Liver (tissue), 9 donors: ENCODE data around the gene AATK. TPM values are rescaled to one million over a fixed set of nuclear protein-coding genes. Genes with fewer than 3 reads are reported as not detected.

Source experiments
- DNase-seq: peaks from one replicate; pipeline ENCODE4 v3.0.0-alpha.2; 2017; ENCODE audit warnings: low spot score
- H3K27ac ChIP-seq, 2 donors: one replicate each; pipeline ENCODE4 v1.7.0; 2013; ENCODE audit warnings: inconsistent platforms in 2 of 2, low read length in 2 of 2, control low read depth in 1 of 2, low read depth in 1 of 2, mild to moderate bottlenecking in 1 of 2
- H3K27me3 ChIP-seq, 4 donors: one replicate each; pipeline versions ENCODE4 v1.6.1 to v1.7.0; 2013; ENCODE audit warnings: low read length in 3 of 4, inconsistent platforms in 1 of 4, mild to moderate bottlenecking in 1 of 4, moderate library complexity in 1 of 4; ENCODE audit not compliant: control insufficient read depth in 4 of 4, insufficient read depth in 4 of 4
- H3K36me3 ChIP-seq, 4 donors: one replicate each; pipeline versions ENCODE4 v1.6.1 to v1.7.0; 2013; ENCODE audit warnings: low read length in 3 of 4, mild to moderate bottlenecking in 3 of 4, low read depth in 1 of 4, moderate library complexity in 1 of 4; ENCODE audit not compliant: control insufficient read depth in 4 of 4, insufficient read depth in 3 of 4
- H3K4me1 ChIP-seq, 4 donors: one replicate each; pipeline versions ENCODE4 v1.6.1 to v1.7.0; 2013; ENCODE audit warnings: low read length in 3 of 4, mild to moderate bottlenecking in 3 of 4, moderate library complexity in 1 of 4; ENCODE audit not compliant: control insufficient read depth in 4 of 4, insufficient read depth in 4 of 4
- H3K4me3 ChIP-seq, 3 donors: one replicate each; pipeline versions ENCODE4 v1.6.1 to v1.7.0; 2013; ENCODE audit warnings: low read length in 3 of 3, control low read depth in 1 of 3, low read depth in 1 of 3, mild to moderate bottlenecking in 1 of 3
- H3K9ac ChIP-seq, 2 donors: one replicate each; pipeline ENCODE4 v1.7.0; 2013; ENCODE audit warnings: low read length in 2 of 2, mild to moderate bottlenecking in 2 of 2, moderate library complexity in 2 of 2, control low read depth in 1 of 2, low read depth in 1 of 2
- H3K9me3 ChIP-seq, 4 donors: one replicate each; pipeline versions ENCODE4 v1.6.1 to v1.7.0; 2013; ENCODE audit warnings: low read length in 3 of 4; ENCODE audit not compliant: control insufficient read depth in 4 of 4
- FOXA1 ChIP-seq: IDR thresholded peaks from 2 replicates; pipeline ENCODE4 v1.6.1; 2016; ENCODE audit warnings: antibody characterized with exemption
- FOXA2 ChIP-seq: IDR thresholded peaks from 2 replicates; pipeline ENCODE4 v1.6.1; 2016; ENCODE audit warnings: antibody characterized with exemption
- GABPA ChIP-seq, 2 donors: IDR thresholded peaks in 1 of 2; conservative IDR thresholded peaks in 1 of 2; 2 replicates each; pipeline ENCODE4 v1.6.1; 2016; ENCODE audit warnings: antibody characterized with exemption in 2 of 2, mild to moderate bottlenecking in 1 of 2, moderate library complexity in 1 of 2
- HNF4A ChIP-seq, 2 donors: conservative IDR thresholded peaks; 2 replicates each; pipeline ENCODE4 v1.6.1; 2016; ENCODE audit warnings: antibody characterized with exemption in 2 of 2, mild to moderate bottlenecking in 2 of 2
- HNF4G ChIP-seq: IDR thresholded peaks from 2 replicates; pipeline ENCODE4 v1.6.1; 2016; ENCODE audit warnings: antibody characterized with exemption
- MAX ChIP-seq: IDR thresholded peaks from 2 replicates; pipeline ENCODE4 v1.6.1; 2016; ENCODE audit warnings: antibody characterized with exemption
- NR2F2 ChIP-seq: IDR thresholded peaks from 2 replicates; pipeline ENCODE4 v1.6.1; 2016; ENCODE audit warnings: antibody characterized with exemption
- RAD21 ChIP-seq, 2 donors: IDR thresholded peaks; 2 replicates each; pipeline ENCODE4 v1.6.1; 2016; ENCODE audit warnings: antibody characterized with exemption in 2 of 2, mild to moderate bottlenecking in 2 of 2
- REST ChIP-seq: IDR thresholded peaks from 2 replicates; pipeline ENCODE4 v1.6.1; 2016; ENCODE audit warnings: antibody characterized with exemption, mild to moderate bottlenecking
- RXRA ChIP-seq, 2 donors: IDR thresholded peaks; 2 replicates each; pipeline ENCODE4 v1.6.1; 2017 to 2018; ENCODE audit warnings: antibody characterized with exemption in 2 of 2, mild to moderate bottlenecking in 1 of 2
- SP1 ChIP-seq: IDR thresholded peaks from 2 replicates; pipeline ENCODE4 v1.6.1; 2018; ENCODE audit warnings: antibody characterized with exemption, mild to moderate bottlenecking
- TAF1 ChIP-seq: conservative IDR thresholded peaks from 2 replicates; pipeline ENCODE4 v1.6.1; 2016; ENCODE audit warnings: antibody characterized with exemption, mild to moderate bottlenecking
- YY1 ChIP-seq: IDR thresholded peaks from 2 replicates; pipeline ENCODE4 v1.6.1; 2016; ENCODE audit warnings: antibody characterized with exemption, mild to moderate bottlenecking
- WGBS: extraction: QIAGEN DNeasy Blood & Tissue Kit; methylation state at CpG from one replicate; pipeline ENCODE4 v1.1.7; 2013; 5-methylcytosine and 5-hydroxymethylcytosine counted together
- polyA plus RNA-seq, 2 donors: library from polyadenylated mRNA; stranded (reverse) in 1 of 2; unstranded in 1 of 2; fragments of 200-250 nt in 1 of 2; fragments of >200 nt in 1 of 2; fragmentation: Nextera tagmentation in 1 of 2; extraction: Ambion mirVana in 1 of 2; gene quantifications; one replicate each; pipeline versions ENCODE4 v1.2.1 to v1.2.3, GENCODE V29; 2013 to 2015
- total RNA-seq, 2 donors: library from RNA; depleted of rRNA; stranded (reverse); fragments of >200 nt; gene quantifications; one replicate each; pipeline ENCODE4 v1.2.3, GENCODE V29; 2014
- TF ChIP-seq, protein P1 (sequence below): IDR thresholded peaks from 2 replicates; pipeline ENCODE4 v1.6.1; 2016; ENCODE audit warnings: antibody characterized with exemption
- TF ChIP-seq, protein P2 (sequence below): IDR thresholded peaks from 2 replicates; pipeline ENCODE4 v1.6.1; 2016; ENCODE audit warnings: antibody characterized with exemption
- donor health status: healthy.
- donor health status: healthy.
- donor health status: healthy.
- donor health status: healthy.
- donor health status: healthy.

The AATK gene
- total and polyA plus RNA-seq, 4 donors, result 0.24 to 2.3 (median 0.62) TPM

DNA sequence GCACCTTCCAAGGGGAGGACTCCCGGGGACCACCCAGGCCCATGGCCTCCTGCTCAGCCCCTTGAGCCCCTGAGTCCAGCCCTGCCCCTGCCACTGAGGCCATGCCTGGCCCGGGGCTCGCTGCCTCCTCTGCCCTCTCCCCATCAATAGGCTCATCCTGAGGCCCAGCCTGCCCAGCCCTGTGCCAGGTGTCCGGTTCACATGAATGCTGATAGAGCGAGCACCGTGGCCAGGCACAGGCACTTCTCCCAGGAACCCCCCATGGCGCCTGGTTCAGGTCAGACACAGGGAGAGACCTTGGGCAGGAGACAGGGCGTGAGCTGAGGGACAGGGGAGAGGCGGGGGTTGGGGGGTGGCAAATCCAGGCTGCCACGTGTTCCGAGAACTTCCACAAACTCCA is 3.5 kb downstream of the AATK start:
- H3K9ac ChIP-seq, result no peak overlapping the region
- 90% methylated on average over 11 of the region's 11 CpGs for WGBS
- DNase-seq, result no peak
- TF ChIP-seq TAF1 (no peak), GABPA (IDR thresholded peaks at IDR 0.05 in 1 of 2, conservative IDR thresholded peaks at IDR 0.05 in 1 of 2) (no peak), FOXA1 (no peak), FOXA2 (no peak), RAD21 (IDR thresholded peaks at IDR 0.05) (no peak), SP1 (no peak), MAX (no peak), REST (no peak), RXRA (IDR thresholded peaks at IDR 0.05) (no peak), HNF4G (no peak), HNF4A (conservative IDR thresholded peaks at IDR 0.05) (no peak), YY1 (no peak), NR2F2 (no peak)
- TF ChIP-seq, protein P1, sequence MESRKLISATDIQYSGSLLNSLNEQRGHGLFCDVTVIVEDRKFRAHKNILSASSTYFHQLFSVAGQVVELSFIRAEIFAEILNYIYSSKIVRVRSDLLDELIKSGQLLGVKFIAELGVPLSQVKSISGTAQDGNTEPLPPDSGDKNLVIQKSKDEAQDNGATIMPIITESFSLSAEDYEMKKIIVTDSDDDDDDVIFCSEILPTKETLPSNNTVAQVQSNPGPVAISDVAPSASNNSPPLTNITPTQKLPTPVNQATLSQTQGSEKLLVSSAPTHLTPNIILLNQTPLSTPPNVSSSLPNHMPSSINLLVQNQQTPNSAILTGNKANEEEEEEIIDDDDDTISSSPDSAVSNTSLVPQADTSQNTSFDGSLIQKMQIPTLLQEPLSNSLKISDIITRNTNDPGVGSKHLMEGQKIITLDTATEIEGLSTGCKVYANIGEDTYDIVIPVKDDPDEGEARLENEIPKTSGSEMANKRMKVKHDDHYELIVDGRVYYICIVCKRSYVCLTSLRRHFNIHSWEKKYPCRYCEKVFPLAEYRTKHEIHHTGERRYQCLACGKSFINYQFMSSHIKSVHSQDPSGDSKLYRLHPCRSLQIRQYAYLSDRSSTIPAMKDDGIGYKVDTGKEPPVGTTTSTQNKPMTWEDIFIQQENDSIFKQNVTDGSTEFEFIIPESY, result no peak
- TF ChIP-seq, protein P2, sequence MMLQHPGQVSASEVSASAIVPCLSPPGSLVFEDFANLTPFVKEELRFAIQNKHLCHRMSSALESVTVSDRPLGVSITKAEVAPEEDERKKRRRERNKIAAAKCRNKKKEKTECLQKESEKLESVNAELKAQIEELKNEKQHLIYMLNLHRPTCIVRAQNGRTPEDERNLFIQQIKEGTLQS, result no peak
- no peak overlapping the region for H3K4me3 ChIP-seq
- H3K27ac ChIP-seq, result no peak overlapping the region
- H3K4me1 ChIP-seq, result peaks cover 0 to 12% (median 3%) of the 10 kb centered on the region in 4 donors
- H3K9me3 ChIP-seq, result no peaks in the 10 kb centered on the region
- H3K36me3 ChIP-seq, result no peaks in the 10 kb centered on the region
- H3K27me3 ChIP-seq, result no peaks in the 10 kb centered on the region

- Histone ChIP-seq H3K9ac (no peak overlapping the region), H3K27me3 (no peaks in the 10 kb centered on the region), H3K4me1 (peaks cover 0 to 12% (median 3%) of the 10 kb centered on the region in 4 donors), H3K36me3 (no peaks in the 10 kb centered on the region), H3K27ac (no peak overlapping the region), H3K9me3 (no peaks in the 10 kb centered on the region), H3K4me3 (no peak overlapping the region)
- DNase-seq, result no peak
- TF ChIP-seq GABPA (IDR thresholded peaks at IDR 0.05 in 1 of 2, conservative IDR thresholded peaks at IDR 0.05 in 1 of 2) (no peak), HNF4A (conservative IDR thresholded peaks at IDR 0.05) (no peak)
- 90% methylated on average over 16 of the region's 16 CpGs for WGBS
Measured at GRCh38 chr17:81161972-81162371, 4.0 kb downstream of the AATK start.
